ENCODE data around the gene RPS28.
"Not testable (repeated sequence)": the region's sequence is repeated elsewhere in the genome, so short reads cannot be mapped to it uniquely, and the experiment has no call there.

The RPS28 gene

GRCh38 chr19:8338835-8339234, 17.5 kb downstream of the RPS28 start:
- H3K4me3 ChIP-seq: no peak overlapping the region
- H3K27ac ChIP-seq: no peak overlapping the region

GRCh38 chr19:8340341-8341096, 19.2 kb downstream of the RPS28 start:
- Histone ChIP-seq H3K4me3 (no peak overlapping the region), H3K27ac (peak overlapping the region in 1 of 21 experiments; percentile 90)

DNA sequence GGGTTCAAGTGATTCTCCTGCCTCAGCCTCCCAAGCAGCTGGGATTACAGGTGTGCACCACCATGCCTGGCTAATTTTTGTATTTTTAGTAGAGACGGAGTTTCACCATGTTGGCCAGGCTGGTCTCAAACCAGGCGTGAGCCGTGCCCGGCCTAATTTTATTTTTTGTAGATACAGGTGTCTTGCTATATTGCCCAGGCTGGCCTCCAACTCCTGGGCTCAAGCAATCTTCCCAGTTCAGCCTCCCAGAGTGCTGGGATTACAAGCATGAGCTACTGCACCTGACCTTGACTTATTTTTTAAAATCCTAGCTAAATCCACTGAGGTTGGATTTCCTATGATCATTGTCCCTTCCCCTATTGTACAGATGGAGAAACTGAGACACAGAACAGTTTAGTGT, 20.2 kb downstream of the RPS28 start:
- not testable (repeated sequence) for H3K4me3 ChIP-seq
- H3K27ac ChIP-seq: peak overlapping the region in 6 of 21 experiments; percentile 28 to 90 (median 77)

DNA sequence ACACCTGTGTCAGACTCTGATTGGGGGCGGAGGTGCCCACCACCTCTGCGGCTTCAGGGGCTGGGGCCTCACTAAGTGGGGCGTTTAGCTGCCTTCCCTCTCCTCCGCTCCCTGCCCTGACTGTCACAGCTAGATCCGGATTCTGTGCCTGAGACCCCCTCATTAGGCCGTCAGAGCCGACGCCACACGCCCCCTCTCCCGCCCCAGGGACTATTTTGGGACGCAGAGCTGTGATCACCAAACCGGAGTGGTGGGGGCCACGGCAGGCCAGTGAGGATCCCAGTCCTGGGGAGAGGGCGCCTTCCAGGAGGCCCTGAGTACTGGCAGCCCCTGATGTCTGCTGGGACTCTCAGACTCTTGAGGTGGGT, 21.0 kb downstream of the RPS28 start:
- H3K4me3 ChIP-seq: peak overlapping the region in 6 of 7 experiments; percentile 5 to 42 (median 34)

GRCh38 chr19:8342684-8343482, 21.6 kb downstream of the RPS28 start, which contains the start of gene KANK3:
KANK3 (minus strand) TSS chr19:8343262; CDS start chr19:8337828, 5,434 bp downstream.
- peak within 1 kb of the TSS in 18 of 21 experiments; percentile 37 to 90 (median 73) for H3K27ac ChIP-seq
- peak within 1 kb of the TSS; percentile 31 to 44 (median 35) for H3K4me3 ChIP-seq

More for the DNA sequence above, 21.0 kb downstream of the RPS28 start:
- H3K27ac ChIP-seq: peak overlapping the region in 15 of 21 experiments; percentile 28 to 90 (median 72)

DNA sequence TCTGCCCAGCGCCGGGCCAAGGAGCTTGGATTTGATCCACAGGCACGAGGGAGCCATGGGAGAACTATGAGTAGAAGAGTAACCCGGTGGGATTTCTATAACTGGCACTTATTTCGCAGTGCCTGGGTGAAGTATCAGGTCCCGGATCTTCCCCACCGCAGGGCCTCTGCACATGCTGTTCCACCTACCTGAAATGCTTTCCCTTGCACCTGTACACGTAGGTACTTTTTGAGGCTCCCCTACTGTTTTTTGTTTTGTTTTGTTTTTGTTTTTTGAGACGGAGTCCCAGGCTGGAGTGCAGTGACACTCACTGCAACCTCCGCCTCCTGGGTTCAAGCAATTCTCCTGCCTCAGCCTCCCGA, 22.2 kb downstream of the RPS28 start:
- Histone ChIP-seq H3K27ac (no peak overlapping the region), H3K4me3 (peak overlapping the region in 2 of 7 experiments; percentile 42 to 44)

DNA sequence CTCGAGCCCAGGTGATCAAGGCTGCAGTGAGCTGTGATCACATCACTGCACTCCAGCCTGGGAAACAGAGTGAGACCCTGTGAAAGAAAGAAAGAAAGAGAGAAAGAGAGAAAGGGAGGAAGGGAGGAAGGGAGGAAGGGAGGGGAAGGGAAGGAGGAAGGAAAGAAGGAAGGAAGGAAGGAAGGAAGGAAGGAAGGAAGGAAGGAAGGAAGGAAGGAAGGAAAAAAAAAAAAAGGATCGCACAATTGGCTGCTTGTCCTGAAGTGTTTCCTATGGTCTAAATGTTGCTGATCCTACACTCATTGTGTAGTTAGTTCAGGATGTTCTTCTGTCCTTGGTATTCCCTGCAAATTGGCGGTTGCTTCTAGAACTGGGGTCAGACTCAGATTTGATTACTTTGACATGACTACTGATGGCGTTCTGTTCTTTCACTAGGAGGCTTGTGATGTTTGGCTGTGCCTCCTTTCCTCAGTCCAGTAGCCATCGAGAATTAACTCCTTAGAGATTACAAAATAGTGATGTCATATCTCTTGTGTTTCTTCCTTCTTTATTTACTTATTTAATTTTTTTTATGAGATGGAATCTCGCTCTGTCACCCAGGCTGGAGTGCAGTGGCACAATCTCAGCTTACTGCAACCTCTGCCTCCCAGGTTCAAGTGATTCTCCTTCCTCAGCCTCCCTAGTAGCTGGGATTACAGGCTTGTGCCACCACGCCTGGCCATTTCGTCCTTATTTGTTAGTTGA, 28.5 kb downstream of the RPS28 start:
- not testable (repeated sequence) for H3K27ac ChIP-seq, H3K4me3 ChIP-seq

- no peak overlapping the region for H3K27ac ChIP-seq
- no peak overlapping the region for H3K4me3 ChIP-seq
Measured at GRCh38 chr19:8352134-8352827, 31.0 kb downstream of the RPS28 start.

DNA sequence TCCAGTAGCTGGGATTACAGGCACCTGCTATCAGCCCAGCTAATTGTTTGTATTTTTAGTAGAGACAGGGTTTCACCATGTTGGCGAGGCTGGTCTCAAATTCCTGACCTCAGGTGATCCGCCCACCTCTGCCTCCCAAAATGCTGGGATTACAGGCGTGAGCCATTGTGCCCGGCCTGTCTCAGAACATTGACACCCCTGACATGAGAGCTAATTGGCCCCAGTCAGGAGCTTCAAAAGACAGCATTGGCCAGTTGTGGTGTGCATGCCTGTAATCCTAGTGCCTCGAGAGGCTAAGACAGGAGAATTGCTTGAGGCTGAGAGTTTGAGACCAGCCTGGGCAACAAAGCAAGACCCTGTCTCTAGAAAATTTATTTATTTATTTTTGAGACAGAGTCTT, 31.5 kb downstream of the RPS28 start:
- H3K27ac ChIP-seq, H3K4me3 ChIP-seq: not testable (repeated sequence)

- H3K4me3 ChIP-seq: no peak overlapping the region
- H3K27ac ChIP-seq: peak overlapping the region in 3 of 21 experiments; percentile 7 to 34 (median 32)
Measured at GRCh38 chr19:8355631-8356402, 34.5 kb downstream of the RPS28 start.

GRCh38 chr19:8357007-8357521, 35.8 kb downstream of the RPS28 start:
- no peak overlapping the region for H3K27ac ChIP-seq
- no peak overlapping the region for H3K4me3 ChIP-seq

GRCh38 chr19:8358948-8359347, 37.7 kb downstream of the RPS28 start:
- no peak overlapping the region for H3K27ac ChIP-seq
- no peak overlapping the region for H3K4me3 ChIP-seq

- Histone ChIP-seq H3K4me3 (no peak overlapping the region), H3K27ac (no peak overlapping the region)
Measured at GRCh38 chr19:8360196-8360595, 38.9 kb downstream of the RPS28 start.

- no peak overlapping the region for H3K4me3 ChIP-seq
- peak overlapping the region in 19 of 21 experiments; percentile 36 to 87 (median 72) for H3K27ac ChIP-seq
Measured at GRCh38 chr19:8361921-8362793, 40.9 kb downstream of the RPS28 start.

DNA sequence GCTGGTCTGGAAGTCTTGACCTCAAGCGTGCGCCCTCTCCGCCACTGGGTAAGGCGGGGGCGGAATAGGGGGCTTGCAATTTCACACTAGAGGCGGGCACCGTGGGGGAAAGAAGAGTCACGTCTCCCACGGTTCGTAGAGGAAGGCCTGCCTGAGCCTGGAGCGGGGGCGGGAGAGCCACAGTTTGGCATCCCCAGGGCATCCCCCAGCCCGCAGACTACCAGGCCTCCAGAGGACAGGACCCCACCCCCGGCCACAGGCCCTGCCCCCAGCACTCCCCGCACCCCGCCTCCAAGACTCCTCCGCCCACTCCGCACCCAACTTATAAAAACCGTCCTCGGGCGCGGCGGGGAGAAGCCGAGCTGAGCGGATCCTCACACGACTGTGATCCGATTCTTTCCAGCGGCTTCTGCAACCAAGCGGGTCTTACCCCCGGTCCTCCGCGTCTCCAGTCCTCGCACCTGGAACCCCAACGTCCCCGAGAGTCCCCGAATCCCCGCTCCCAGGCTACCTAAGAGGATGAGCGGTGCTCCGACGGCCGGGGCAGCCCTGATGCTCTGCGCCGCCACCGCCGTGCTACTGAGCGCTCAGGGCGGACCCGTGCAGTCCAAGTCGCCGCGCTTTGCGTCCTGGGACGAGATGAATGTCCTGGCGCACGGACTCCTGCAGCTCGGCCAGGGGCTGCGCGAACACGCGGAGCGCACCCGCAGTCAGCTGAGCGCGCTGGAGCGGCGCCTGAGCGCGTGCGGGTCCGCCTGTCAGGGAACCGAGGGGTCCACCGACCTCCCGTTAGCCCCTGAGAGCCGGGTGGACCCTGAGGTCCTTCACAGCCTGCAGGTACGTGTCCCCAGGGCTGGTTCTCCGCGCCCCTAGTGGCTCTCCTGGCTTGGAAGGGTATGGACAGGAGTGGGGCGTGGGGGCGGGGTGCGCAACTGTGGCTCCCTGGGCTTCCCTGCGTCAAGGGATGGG, 42.8 kb downstream of the RPS28 start, which contains the start of gene ANGPTL4:
Gene ANGPTL4, plus strand, starts transcription at position 353 of the 969 bp plus-strand sequence. Its CDS starts 167 bp downstream, at position 520.
- Histone ChIP-seq H3K27ac (peak within 1 kb of the TSS in 20 of 21 experiments; percentile 26 to 87 (median 72)), H3K4me3 (peak within 1 kb of the TSS; percentile 33 to 68 (median 42))

GRCh38 chr19:8366121-8366581, 44.9 kb downstream of the RPS28 start:
- peak overlapping the region in 1 of 21 experiments; percentile 50 for H3K27ac ChIP-seq

More at GRCh38 chr19:8366121-8366581, 44.9 kb downstream of the RPS28 start:
- H3K4me3 ChIP-seq: peak overlapping the region in 2 of 7 experiments; percentile 14
